Measurements from ENCODE around the gene CMIP. TPM values are rescaled to one million over a fixed set of nuclear protein-coding genes. Genes with fewer than 3 reads are reported as not detected.

The CMIP gene
- total RNA-seq, 1 donor from 2014 or later: 19.1 TPM

DNA sequence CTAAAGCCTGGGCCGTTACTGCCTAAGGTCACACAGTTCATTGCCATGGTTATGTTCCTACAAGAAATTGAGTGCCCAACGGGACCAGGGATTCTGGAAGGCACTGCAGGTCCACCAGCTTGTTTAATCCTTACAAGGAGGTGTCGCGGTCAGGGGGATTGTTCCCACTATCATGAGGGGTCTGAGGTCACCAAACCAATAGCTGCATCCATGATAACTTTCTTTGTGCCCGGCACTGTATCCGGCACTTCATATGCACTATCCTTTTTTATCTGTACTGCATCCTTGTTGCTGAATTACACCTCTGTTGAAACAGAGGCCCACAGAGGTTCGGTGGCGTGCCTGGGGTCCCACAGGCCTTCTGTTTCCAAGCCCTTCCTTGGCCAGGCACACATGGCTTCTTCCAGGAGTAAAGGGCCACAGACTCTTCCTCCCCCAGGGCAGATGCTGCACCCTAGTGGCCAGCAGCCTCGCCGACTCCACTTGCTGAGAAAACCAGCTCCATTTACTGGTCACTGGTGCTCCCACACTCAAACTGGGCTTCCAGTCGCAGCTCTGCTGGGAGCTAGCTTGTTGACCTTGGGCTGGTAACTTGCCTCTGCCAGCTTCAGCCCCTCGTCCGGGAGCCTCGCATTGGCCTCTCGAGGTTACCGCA lies 252.5 kb downstream of the CMIP start:
- TF ChIP-seq, protein P1, sequence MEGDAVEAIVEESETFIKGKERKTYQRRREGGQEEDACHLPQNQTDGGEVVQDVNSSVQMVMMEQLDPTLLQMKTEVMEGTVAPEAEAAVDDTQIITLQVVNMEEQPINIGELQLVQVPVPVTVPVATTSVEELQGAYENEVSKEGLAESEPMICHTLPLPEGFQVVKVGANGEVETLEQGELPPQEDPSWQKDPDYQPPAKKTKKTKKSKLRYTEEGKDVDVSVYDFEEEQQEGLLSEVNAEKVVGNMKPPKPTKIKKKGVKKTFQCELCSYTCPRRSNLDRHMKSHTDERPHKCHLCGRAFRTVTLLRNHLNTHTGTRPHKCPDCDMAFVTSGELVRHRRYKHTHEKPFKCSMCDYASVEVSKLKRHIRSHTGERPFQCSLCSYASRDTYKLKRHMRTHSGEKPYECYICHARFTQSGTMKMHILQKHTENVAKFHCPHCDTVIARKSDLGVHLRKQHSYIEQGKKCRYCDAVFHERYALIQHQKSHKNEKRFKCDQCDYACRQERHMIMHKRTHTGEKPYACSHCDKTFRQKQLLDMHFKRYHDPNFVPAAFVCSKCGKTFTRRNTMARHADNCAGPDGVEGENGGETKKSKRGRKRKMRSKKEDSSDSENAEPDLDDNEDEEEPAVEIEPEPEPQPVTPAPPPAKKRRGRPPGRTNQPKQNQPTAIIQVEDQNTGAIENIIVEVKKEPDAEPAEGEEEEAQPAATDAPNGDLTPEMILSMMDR (conservative IDR thresholded peaks at IDR 0.05; ENCODE audit: low read depth, low read length): peak; percentile 76
- no peak overlapping the region for H3K4me3 ChIP-seq (ENCODE audit: low read depth, low read length)
- DNase-seq (ENCODE audit: low read depth): no peak

DNA sequence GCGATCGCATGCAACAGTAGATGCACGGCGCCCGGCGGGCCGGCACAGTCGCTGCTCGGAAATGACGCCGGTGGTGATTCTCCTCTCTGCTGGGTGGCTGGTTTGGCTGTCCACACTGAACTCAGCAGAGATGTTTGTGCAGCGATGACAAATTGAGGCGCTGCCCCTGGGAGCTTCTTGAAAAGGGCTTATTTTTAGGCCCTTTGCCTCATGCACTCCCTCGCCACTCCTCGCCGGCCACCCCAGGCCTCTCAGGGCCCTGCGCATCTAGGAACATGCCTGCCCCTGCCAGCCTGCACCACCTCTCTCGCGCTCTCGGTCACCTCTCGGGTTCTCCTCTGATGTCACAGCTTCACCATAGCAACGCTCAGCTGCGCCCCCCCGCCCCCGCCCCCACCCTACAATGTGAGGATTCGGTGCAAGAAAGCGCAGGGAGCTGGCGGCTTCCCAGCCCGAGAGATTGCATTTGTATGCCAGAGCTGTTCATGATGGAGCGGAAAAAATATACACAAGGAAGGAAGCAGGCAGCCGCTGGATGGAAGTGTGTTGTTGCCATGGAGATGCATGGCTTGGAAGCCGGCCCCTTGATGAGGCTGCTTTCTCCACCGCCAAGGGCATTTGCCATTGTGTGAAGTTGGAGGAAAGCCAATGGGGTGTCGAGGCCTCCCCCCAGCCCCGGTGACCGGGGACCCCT lies 253.2 kb downstream of the CMIP start:
- H3K4me3 ChIP-seq (ENCODE audit: low read depth, low read length): no peak overlapping the region
- TF ChIP-seq, protein P1 (conservative IDR thresholded peaks at IDR 0.05; ENCODE audit: low read depth, low read length): no peak
- DNase-seq (ENCODE audit: low read depth): no peak

DNA sequence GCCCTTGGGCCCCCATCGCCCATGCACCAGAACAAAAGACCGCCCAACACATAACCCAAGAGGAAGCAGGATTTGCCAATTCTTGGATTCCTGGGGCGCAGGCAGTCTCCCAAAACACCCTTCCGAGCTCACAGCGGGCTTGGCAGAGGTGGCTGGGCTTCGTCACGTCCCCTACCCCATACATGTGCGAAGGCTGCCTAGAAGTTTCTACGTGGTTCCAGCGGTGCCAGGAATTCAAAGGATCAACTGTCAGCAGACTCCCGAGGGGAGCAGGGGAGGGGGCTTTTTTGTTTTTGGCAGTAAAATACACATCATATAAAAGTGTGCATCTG lies 253.7 kb downstream of the CMIP start:
- DNase-seq (ENCODE audit: low read depth): no peak
- no peak overlapping the region for H3K4me3 ChIP-seq (ENCODE audit: low read depth, low read length)
- TF ChIP-seq, protein P1 (conservative IDR thresholded peaks at IDR 0.05; ENCODE audit: low read depth, low read length): no peak

DNA sequence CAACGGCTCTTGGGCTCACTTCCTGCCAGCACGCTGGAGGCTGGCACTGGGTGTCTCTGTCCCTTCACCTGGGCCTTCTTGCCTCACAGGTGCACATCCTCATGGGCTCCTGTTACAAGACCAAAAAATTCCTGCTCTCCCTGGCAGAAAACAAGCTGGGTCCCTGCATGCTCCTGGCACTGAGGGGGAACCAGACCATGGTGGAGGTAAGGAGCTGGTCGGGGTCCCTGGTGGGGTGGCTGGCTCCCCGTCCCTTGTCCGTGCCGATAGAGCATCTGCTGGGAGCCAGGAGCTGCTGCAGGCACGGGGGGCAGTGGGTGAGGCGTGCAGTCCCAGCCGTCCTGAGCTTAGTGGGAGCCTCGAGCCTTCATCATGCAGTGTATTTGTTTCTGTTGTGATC lies 255.0 kb downstream of the CMIP start:
- no peak for DNase-seq (ENCODE audit: low read depth)
- H3K4me3 ChIP-seq (ENCODE audit: low read depth, low read length): no peak overlapping the region
- TF ChIP-seq, protein P1 (conservative IDR thresholded peaks at IDR 0.05; ENCODE audit: low read depth, low read length): no peak

DNA sequence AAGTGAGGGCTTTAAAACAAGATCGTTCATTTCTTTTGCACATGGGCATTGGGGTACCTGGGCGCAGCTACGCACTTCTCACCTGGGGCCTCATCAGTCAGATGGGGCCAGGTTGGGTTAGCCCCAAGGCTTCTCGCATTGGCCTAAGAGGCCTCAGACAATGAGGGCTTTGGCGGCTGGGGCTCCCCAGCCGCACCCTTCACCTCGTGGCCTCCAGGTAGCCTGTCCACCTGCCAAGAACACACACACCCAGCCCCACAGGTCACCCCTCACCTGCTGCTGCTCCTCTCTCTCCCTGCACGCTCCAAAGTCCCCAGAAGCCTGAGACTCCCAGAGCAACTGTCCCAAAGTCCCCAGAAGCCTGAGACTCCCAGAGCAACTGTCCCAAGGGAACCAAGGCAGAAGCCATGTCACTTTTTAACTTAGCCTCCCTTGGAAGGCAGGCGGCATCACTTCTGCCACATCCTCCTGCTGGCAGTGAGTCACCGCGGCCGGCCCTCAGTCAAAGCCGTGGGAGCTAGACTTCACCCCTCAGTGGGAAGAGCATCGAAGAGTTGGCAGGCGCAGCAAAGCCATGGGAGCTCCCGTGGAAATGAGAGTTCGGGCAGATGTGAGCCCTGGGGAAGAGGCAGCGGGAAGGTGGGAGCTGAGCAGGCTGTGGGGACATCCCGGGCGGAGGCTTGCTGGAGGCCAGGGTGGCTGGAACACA lies 255.6 kb downstream of the CMIP start:
- no peak for DNase-seq (ENCODE audit: low read depth)
- no peak overlapping the region for H3K4me3 ChIP-seq (ENCODE audit: low read depth, low read length)
- TF ChIP-seq, protein P1 (conservative IDR thresholded peaks at IDR 0.05; ENCODE audit: low read depth, low read length): no peak

DNA sequence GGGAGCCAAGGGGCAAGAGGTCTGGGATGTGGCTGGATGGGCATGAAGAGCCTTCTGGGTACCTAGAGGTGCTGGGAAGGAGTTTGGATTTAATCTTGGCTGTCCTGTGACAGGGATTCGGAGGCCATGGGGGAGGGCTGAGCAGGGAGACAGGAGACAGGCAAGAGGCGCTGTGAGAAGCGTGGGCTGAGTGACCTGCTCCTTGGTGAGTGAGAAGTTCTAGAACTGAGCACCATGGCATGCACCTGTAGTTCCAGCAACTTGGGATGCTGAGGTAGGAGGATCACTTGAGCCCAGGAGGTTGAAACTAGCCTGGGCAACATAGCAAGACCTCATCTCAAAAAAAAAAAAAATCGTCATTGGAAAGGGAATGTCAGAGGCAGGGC lies 256.2 kb downstream of the CMIP start:
- H3K4me3 ChIP-seq (ENCODE audit: low read depth, low read length): no peak overlapping the region
- TF ChIP-seq, protein P1 (conservative IDR thresholded peaks at IDR 0.05; ENCODE audit: low read depth, low read length): no peak
- DNase-seq (ENCODE audit: low read depth): no peak
